Stomach (tissue), 4 donors: Measurements from ENCODE around the gene NR2F1-AS1.
"Not testable (repeated sequence)": the region's sequence is repeated elsewhere in the genome, so short reads cannot be mapped to it uniquely, and the experiment has no call there.

ENCODE experiments used
- EP300 ChIP-seq: sonication (generic); formaldehyde crosslinking; IDR thresholded peaks from one replicate; pipeline ENCODE4 v1.6.1; 2017; ENCODE audit warnings: antibody characterized with exemption
- POLR2A ChIP-seq, 4 donors: fragments of 450-650 bp; IDR thresholded peaks; one replicate each; pipeline ENCODE4 v1.6.1; 2016; ENCODE audit warnings: antibody characterized with exemption in 4 of 4, control low read depth in 2 of 4, mild to moderate bottlenecking in 1 of 4, moderate library complexity in 1 of 4
- POLR2AphosphoS5 ChIP-seq, 3 donors: sonication (generic); formaldehyde crosslinking; IDR thresholded peaks; one replicate each; pipeline ENCODE4 v1.6.1; 2016; ENCODE audit warnings: antibody characterized with exemption in 3 of 3
- TF ChIP-seq, protein P1 (sequence below), 7 experiments: fragments of 450-650 bp in 4 of 7; fragments of 200-600 bp in 3 of 7; sonication (generic) in 3 of 7; IDR thresholded peaks; one replicate each; pipeline ENCODE4 v1.5.1; 2016 to 2019; ENCODE audit warnings: antibody characterized with exemption in 7 of 7, control low read depth in 2 of 7, mild to moderate bottlenecking in 1 of 7

DNA sequence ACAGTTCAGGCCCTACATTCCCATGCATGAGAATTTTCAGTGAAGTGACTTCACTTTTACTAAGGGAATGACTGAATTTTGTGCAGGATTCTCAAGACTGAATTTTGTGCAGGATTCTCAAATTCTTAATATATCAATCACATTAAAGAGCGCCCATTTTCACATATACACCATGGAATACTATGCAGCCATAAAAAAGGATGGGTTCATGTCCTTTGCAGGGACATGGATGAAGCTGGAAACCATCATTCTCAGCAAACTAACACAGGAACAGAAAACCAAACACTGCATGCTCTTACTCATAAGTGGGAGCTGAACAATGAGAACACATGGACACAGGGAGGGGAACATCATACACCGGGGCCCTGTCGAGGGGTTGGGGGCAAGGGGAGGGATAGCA is 31.4 kb downstream of the NR2F1-AS1 start:
- TF ChIP-seq, protein P1, sequence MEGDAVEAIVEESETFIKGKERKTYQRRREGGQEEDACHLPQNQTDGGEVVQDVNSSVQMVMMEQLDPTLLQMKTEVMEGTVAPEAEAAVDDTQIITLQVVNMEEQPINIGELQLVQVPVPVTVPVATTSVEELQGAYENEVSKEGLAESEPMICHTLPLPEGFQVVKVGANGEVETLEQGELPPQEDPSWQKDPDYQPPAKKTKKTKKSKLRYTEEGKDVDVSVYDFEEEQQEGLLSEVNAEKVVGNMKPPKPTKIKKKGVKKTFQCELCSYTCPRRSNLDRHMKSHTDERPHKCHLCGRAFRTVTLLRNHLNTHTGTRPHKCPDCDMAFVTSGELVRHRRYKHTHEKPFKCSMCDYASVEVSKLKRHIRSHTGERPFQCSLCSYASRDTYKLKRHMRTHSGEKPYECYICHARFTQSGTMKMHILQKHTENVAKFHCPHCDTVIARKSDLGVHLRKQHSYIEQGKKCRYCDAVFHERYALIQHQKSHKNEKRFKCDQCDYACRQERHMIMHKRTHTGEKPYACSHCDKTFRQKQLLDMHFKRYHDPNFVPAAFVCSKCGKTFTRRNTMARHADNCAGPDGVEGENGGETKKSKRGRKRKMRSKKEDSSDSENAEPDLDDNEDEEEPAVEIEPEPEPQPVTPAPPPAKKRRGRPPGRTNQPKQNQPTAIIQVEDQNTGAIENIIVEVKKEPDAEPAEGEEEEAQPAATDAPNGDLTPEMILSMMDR (IDR thresholded peaks at IDR 0.05) = not testable (repeated sequence)
- TF ChIP-seq POLR2AphosphoS5 (IDR thresholded peaks at IDR 0.05); EP300; POLR2A (IDR thresholded peaks at IDR 0.05): not testable (repeated sequence)
